HepG2 (cell line): ENCODE results near the gene PCIF1. TPM values are rescaled to one million over a fixed set of nuclear protein-coding genes. Genes with fewer than 3 reads are reported as not detected.

Experiments used
- ADNP ChIP-seq: sonication (generic); formaldehyde crosslinking; IDR thresholded peaks from 2 replicates; pipeline ENCODE4 v1.4.0; 2020; ENCODE audit warnings: missing genetic modification reagents
- ATF1 ChIP-seq: IDR thresholded peaks from 2 replicates; pipeline ENCODE4 v1.6.1; 2016; ENCODE audit warnings: mild to moderate bottlenecking, control low read depth
- ATF3 ChIP-seq: sonication (generic); formaldehyde crosslinking; IDR thresholded peaks from 2 replicates; pipeline ENCODE4 v1.4.0; 2020; ENCODE audit warnings: missing genetic modification reagents
- ATF7 ChIP-seq, 2 experiments: fragments of 450-650 bp in 1 of 2; sonication (generic) in 1 of 2; formaldehyde crosslinking in 1 of 2; IDR thresholded peaks; 2 replicates each; pipeline versions ENCODE4 v1.4.0 to v1.6.1; 2016 to 2020; ENCODE audit warnings: antibody characterized with exemption in 1 of 2, mild to moderate bottlenecking in 1 of 2, missing genetic modification reagents in 1 of 2
- CHD4 ChIP-seq: fragments of 200-600 bp; sonication (generic); IDR thresholded peaks from 2 replicates; pipeline ENCODE4 v1.7.0; 2017; ENCODE audit warnings: mild to moderate bottlenecking, low read length, borderline replicate concordance
- CREB1 ChIP-seq, 2 experiments: fragments of 450-650 bp in 1 of 2; IDR thresholded peaks; 2 replicates each; pipeline ENCODE4 v1.6.1; 2016 to 2017; ENCODE audit warnings: control low read depth in 1 of 2, mild to moderate bottlenecking in 1 of 2, missing compliant biosample characterization in 1 of 2, missing genetic modification characterization in 1 of 2
- GTF2F1 ChIP-seq: fragments of 150-350 bp; IDR thresholded peaks from 2 replicates; pipeline ENCODE4 v1.6.1; 2014; ENCODE audit warnings: low read length
- HHEX ChIP-seq: IDR thresholded peaks from 2 replicates; pipeline ENCODE4 v1.6.1; 2016; ENCODE audit warnings: control low read depth
- JUN ChIP-seq: sonication (generic); formaldehyde crosslinking; IDR thresholded peaks from 2 replicates; pipeline ENCODE4 v1.4.0; 2020; ENCODE audit warnings: mild to moderate bottlenecking, missing genetic modification reagents
- KDM2A ChIP-seq: sonication (generic); formaldehyde crosslinking; IDR thresholded peaks from 2 replicates; pipeline ENCODE4 v1.4.0; 2020; ENCODE audit warnings: low read depth, missing genetic modification reagents, borderline replicate concordance
- LCORL ChIP-seq, 2 experiments: fragments of 450-650 bp in 1 of 2; sonication (generic) in 1 of 2; formaldehyde crosslinking in 1 of 2; IDR thresholded peaks; 2 replicates each; pipeline versions ENCODE4 v1.5.0 to v1.6.1; 2017 to 2020; ENCODE audit warnings: antibody characterized with exemption in 1 of 2, missing genetic modification reagents in 1 of 2
- RXRB ChIP-seq: IDR thresholded peaks from 2 replicates; pipeline ENCODE4 v1.6.1; 2016; ENCODE audit warnings: borderline replicate concordance, missing genetic modification reagents, missing compliant biosample characterization
- SKI ChIP-seq: fragments of 450-650 bp; IDR thresholded peaks from one replicate; pipeline ENCODE4 v1.6.1; 2018; ENCODE audit warnings: mild to moderate bottlenecking; ENCODE audit not compliant: partially characterized antibody
- SOX5 ChIP-seq: IDR thresholded peaks from 2 replicates; pipeline ENCODE4 v1.6.1; 2016; ENCODE audit warnings: borderline replicate concordance
- ZBTB20 ChIP-seq: sonication (generic); formaldehyde crosslinking; IDR thresholded peaks from 2 replicates; pipeline ENCODE4 v1.8.1; 2023; ENCODE audit warnings: missing genetic modification reagents, low read depth, mild to moderate bottlenecking, borderline replicate concordance
- ZNF282 ChIP-seq: fragments of 450-650 bp; IDR thresholded peaks from 2 replicates; pipeline ENCODE4 v1.6.1; 2018; ENCODE audit not compliant: partially characterized antibody
- ZNF335 ChIP-seq: sonication (generic); formaldehyde crosslinking; IDR thresholded peaks from 2 replicates; pipeline ENCODE4 v1.4.0; 2020; ENCODE audit warnings: missing genetic modification reagents
- ZNF367 ChIP-seq: sonication (generic); formaldehyde crosslinking; IDR thresholded peaks from 2 replicates; pipeline ENCODE4 v1.4.0; 2020; ENCODE audit warnings: missing genetic modification reagents, borderline replicate concordance
- ZNF607 ChIP-seq: sonication (generic); formaldehyde crosslinking; IDR thresholded peaks from 2 replicates; pipeline ENCODE4 v1.5.1; 2020; ENCODE audit warnings: missing genetic modification reagents, mild to moderate bottlenecking, borderline replicate concordance
- polyA plus RNA-seq, 8 experiments: library from polyadenylated mRNA; depleted of rRNA in 3 of 8; stranded (reverse) in 7 of 8; unstranded in 1 of 8; fragments of >200 nt; fragmentation: Illumina TruSeq in 4 of 8; extraction: Trizol in 4 of 8; gene quantifications; 2 replicates each; pipeline versions ENCODE4 v1.2.1 to v1.2.3, GENCODE V29; 2011 to 2016; ENCODE audit warnings: low read depth in 4 of 8, missing spikeins in 1 of 8, mixed read lengths in 1 of 8; ENCODE audit not compliant: insufficient read depth in 1 of 8
- total RNA-seq, 5 experiments: library from RNA; depleted of rRNA; stranded (reverse); fragments of >200 nt; fragmentation: Illumina TruSeq; extraction: Trizol; gene quantifications; 2 replicates each; pipeline ENCODE4 v1.2.3, GENCODE V29; 2016; ENCODE audit warnings: low read depth in 1 of 5
- TF ChIP-seq, protein P1 (sequence below): sonication (generic); formaldehyde crosslinking; IDR thresholded peaks from 2 replicates; pipeline ENCODE4 v1.4.0; 2020; ENCODE audit warnings: low read depth, missing genetic modification reagents
- TF ChIP-seq, protein P2 (sequence below): IDR thresholded peaks from 2 replicates; pipeline ENCODE4 v1.6.1; 2012; ENCODE audit warnings: low read depth, low read length, improper control_type of control experiment
- TF ChIP-seq, protein P3 (sequence below): sonication (generic); formaldehyde crosslinking; IDR thresholded peaks from 2 replicates; pipeline ENCODE4 v1.5.0; 2020; ENCODE audit warnings: mild to moderate bottlenecking, missing genetic modification reagents

PCIF1 gene
- total and polyA plus RNA-seq, 2 of the 13 experiments (the other 11 are each of a cell fraction or from before 2014, with no cell fraction given), result 20.9 to 24.4 TPM

DNA sequence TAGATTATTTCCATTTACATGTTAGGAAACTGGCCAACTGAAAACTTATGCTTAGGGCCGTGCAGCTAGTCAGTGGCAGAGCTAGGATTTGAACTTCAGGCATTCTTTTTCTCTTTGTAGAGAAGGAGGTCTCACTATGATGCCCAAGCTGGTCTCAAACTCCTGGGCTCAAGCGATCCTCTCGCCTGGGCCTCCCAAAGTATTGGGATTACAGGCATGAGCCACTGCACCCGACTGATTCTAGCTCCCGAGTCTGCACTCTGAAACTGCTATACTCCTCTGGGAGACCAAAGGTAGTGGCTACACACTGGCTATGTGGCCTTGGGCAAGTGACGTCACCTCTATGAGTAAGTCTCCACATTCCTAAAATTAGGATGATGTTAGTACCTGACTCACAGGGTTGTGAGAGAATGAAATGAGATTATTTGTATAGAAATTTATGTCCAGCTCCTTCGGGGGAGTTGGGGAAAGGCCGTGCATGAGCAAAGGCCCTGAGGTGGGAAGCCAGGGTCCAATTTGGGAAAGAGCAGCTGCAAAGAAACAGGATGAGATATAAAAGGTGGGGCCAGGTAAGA, 28.9 kb upstream of the PCIF1 start (continued):
- TF ChIP-seq, protein P1, sequence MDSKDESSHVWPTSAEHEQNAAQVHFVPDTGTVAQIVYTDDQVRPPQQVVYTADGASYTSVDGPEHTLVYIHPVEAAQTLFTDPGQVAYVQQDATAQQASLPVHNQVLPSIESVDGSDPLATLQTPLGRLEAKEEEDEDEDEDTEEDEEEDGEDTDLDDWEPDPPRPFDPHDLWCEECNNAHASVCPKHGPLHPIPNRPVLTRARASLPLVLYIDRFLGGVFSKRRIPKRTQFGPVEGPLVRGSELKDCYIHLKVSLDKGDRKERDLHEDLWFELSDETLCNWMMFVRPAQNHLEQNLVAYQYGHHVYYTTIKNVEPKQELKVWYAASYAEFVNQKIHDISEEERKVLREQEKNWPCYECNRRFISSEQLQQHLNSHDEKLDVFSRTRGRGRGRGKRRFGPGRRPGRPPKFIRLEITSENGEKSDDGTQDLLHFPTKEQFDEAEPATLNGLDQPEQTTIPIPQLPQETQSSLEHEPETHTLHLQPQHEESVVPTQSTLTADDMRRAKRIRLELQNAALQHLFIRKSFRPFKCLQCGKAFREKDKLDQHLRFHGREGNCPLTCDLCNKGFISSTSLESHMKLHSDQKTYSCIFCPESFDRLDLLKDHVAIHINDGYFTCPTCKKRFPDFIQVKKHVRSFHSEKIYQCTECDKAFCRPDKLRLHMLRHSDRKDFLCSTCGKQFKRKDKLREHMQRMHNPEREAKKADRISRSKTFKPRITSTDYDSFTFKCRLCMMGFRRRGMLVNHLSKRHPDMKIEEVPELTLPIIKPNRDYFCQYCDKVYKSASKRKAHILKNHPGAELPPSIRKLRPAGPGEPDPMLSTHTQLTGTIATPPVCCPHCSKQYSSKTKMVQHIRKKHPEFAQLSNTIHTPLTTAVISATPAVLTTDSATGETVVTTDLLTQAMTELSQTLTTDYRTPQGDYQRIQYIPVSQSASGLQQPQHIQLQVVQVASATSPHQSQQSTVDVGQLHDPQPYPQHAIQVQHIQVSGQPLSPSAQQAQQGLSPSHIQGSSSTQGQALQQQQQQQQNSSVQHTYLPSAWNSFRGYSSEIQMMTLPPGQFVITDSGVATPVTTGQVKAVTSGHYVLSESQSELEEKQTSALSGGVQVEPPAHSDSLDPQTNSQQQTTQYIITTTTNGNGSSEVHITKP (CRISPR knock-in tag), result peak; percentile 24; the same call in 1 of the 2 replicates
- TF ChIP-seq ZBTB20 (0 out of 2 replicates have a peak, but pooled peaks have one; percentile 43), HHEX (CRISPR knock-in tag) (no peak), CHD4 (no peak), ADNP (0 out of 2 replicates have a peak, but pooled peaks have one; percentile 23), JUN (peak; percentile 58; the same call in 1 of the 2 replicates), SKI (peak; percentile 35), KDM2A (CRISPR knock-in tag) (no peak), ZNF607 (CRISPR knock-in tag) (0 out of 2 replicates have a peak, but pooled peaks have one; percentile 9), ZNF282 (no peak), GTF2F1 (0 out of 2 replicates have a peak, but pooled peaks have one; percentile 15), RXRB (CRISPR knock-in tag) (peak; percentile 36; the same call in 1 of the 2 replicates), SOX5 (CRISPR knock-in tag) (no peak), ATF1 (CRISPR knock-in tag) (peak; percentile 56; the same call in 1 of the 2 replicates), ZNF335 (CRISPR knock-in tag) (peak; percentile 20; the same call in 1 of the 2 replicates), LCORL (IDR thresholded peaks at IDR 0.05) (peak; percentile 67; the same call in 1 of the 2 replicates), LCORL (CRISPR knock-in tag; IDR thresholded peaks at IDR 0.05) (peak; percentile 80), CREB1 (IDR thresholded peaks at IDR 0.05) (peak; percentile 99), CREB1 (CRISPR knock-in tag; IDR thresholded peaks at IDR 0.05) (peak; percentile 91), ZNF367 (no peak), ATF3 (CRISPR knock-in tag) (peak; percentile 93), ATF7 (IDR thresholded peaks at IDR 0.05) (peak; percentile 99), ATF7 (CRISPR knock-in tag; IDR thresholded peaks at IDR 0.05) (no peak; the same call in 1 of the 2 replicates)
- TF ChIP-seq, protein P2, sequence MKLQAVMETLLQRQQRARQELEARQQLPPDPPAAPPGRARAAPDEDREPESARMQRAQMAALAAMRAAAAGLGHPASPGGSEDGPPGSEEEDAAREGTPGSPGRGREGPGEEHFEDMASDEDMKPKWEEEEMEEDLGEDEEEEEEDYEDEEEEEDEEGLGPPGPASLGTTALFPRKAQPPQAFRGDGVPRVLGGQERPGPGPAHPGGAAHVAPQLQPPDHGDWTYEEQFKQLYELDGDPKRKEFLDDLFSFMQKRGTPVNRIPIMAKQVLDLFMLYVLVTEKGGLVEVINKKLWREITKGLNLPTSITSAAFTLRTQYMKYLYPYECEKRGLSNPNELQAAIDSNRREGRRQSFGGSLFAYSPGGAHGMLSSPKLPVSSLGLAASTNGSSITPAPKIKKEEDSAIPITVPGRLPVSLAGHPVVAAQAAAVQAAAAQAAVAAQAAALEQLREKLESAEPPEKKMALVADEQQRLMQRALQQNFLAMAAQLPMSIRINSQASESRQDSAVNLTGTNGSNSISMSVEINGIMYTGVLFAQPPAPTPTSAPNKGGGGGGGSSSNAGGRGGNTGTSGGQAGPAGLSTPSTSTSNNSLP, result peak; percentile 52; the same call in 1 of the 2 replicates
- TF ChIP-seq, protein P3, sequence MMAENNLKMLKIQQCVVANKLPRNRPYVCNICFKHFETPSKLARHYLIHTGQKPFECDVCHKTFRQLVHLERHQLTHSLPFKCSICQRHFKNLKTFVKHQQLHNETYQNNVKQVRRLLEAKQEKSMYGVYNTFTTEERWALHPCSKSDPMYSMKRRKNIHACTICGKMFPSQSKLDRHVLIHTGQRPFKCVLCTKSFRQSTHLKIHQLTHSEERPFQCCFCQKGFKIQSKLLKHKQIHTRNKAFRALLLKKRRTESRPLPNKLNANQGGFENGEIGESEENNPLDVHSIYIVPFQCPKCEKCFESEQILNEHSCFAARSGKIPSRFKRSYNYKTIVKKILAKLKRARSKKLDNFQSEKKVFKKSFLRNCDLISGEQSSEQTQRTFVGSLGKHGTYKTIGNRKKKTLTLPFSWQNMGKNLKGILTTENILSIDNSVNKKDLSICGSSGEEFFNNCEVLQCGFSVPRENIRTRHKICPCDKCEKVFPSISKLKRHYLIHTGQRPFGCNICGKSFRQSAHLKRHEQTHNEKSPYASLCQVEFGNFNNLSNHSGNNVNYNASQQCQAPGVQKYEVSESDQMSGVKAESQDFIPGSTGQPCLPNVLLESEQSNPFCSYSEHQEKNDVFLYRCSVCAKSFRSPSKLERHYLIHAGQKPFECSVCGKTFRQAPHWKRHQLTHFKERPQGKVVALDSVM, result peak; percentile 76
